K562 (cell line): Measurements from ENCODE around the gene GP1BB. TPM values are rescaled to one million over a fixed set of nuclear protein-coding genes. Genes with fewer than 3 reads are reported as not detected.

Source experiments
- MTA2 ChIP-seq: fragments of 450-650 bp; IDR thresholded peaks from 2 replicates; pipeline ENCODE4 v1.6.1; 2016; ENCODE audit warnings: low read depth
- NR4A1 ChIP-seq, 2 experiments: fragments of 250-450 bp in 1 of 2; fragments of 450-650 bp in 1 of 2; sonication (Bioruptor Pico) in 1 of 2; IDR thresholded peaks; 2 replicates each; pipeline versions ENCODE4 v1.4.0 to v1.6.1; 2016 to 2020; ENCODE audit warnings: mild to moderate bottlenecking in 2 of 2, missing compliant biosample characterization in 1 of 2, missing genetic modification characterization in 1 of 2, moderate library complexity in 1 of 2
- REST ChIP-seq, 2 experiments: fragments of 450-650 bp; formaldehyde crosslinking in 1 of 2; IDR thresholded peaks; 2 replicates each; pipeline versions ENCODE4 v1.4.0 to v1.6.1; 2014 to 2020; ENCODE audit warnings: mild to moderate bottlenecking in 2 of 2, borderline replicate concordance in 1 of 2, low read depth in 1 of 2
- ZNF583 ChIP-seq: fragments of 250-450 bp; sonication (Bioruptor Pico); IDR thresholded peaks from 2 replicates; pipeline ENCODE4 v1.4.0; 2020
- ZNF695 ChIP-seq: fragments of 450-650 bp; formaldehyde crosslinking; IDR thresholded peaks from 2 replicates; pipeline ENCODE4 v1.4.0; 2020; ENCODE audit warnings: mild to moderate bottlenecking, moderate library complexity
- ZNF76 ChIP-seq: fragments of 250-450 bp; sonication (Bioruptor Pico); IDR thresholded peaks from 2 replicates; pipeline ENCODE4 v1.4.0; 2020; ENCODE audit warnings: mild to moderate bottlenecking, moderate library complexity, borderline replicate concordance
- polyA plus RNA-seq, 8 experiments: library from polyadenylated mRNA; depleted of rRNA in 4 of 8; stranded (reverse) in 5 of 8; unstranded in 3 of 8; fragments of >200 nt; fragmentation: Nextera tagmentation in 2 of 8; fragmentation: Illumina TruSeq in 1 of 8; extraction: Ambion mirVana in 2 of 8; extraction: Trizol in 1 of 8; gene quantifications; 2 replicates each; pipeline versions ENCODE4 v1.2.1 to v1.2.3, GENCODE V29; 2011 to 2014; ENCODE audit warnings: inconsistent platforms in 1 of 8, missing spikeins in 1 of 8
- total RNA-seq, 7 experiments: library from RNA; depleted of rRNA in 6 of 7; stranded (reverse); fragments of >200 nt in 6 of 7; fragmentation: Illumina TruSeq in 2 of 7; extraction: Trizol in 2 of 7; gene quantifications; 2 replicates each; pipeline versions ENCODE4 v1.2.1 to v1.2.3, GENCODE V29; 2011 to 2021; ENCODE audit warnings: low replicate concordance in 1 of 7
- TF ChIP-seq, protein P1 (sequence below), 2 experiments: fragments of 450-650 bp in 1 of 2; sonication (generic) in 1 of 2; formaldehyde crosslinking; conservative IDR thresholded peaks; 2 replicates each; pipeline versions ENCODE4 v1.4.0 to v1.8.1; 2020 to 2022; ENCODE audit warnings: mild to moderate bottlenecking in 1 of 2, missing genetic modification reagents in 1 of 2

Gene GP1BB
- total and polyA plus RNA-seq, 9 of the 15 experiments (the other 6 are each of a cell fraction or from before 2014, with no cell fraction given), result 0.69 to 162 (median 2.8) TPM

GRCh38 chr22:19728271-19728670 is 4.9 kb downstream of the GP1BB start (continued):
- TF ChIP-seq REST (IDR thresholded peaks at IDR 0.05; ENCODE audit: borderline replicate concordance), result no peak
- peak; percentile 18; the same call in 1 of the 2 replicates for TF ChIP-seq REST (CRISPR knock-in tag; IDR thresholded peaks at IDR 0.05; ENCODE audit: low read depth)
- TF ChIP-seq NR4A1 (CRISPR knock-in tag; IDR thresholded peaks at IDR 0.05), result peak; percentile 66; the same call in 1 of the 2 replicates
- no peak for TF ChIP-seq NR4A1 (tag; IDR thresholded peaks at IDR 0.05)
- TF ChIP-seq MTA2, result no peak
- peak; percentile 83; the same call in 1 of the 2 replicates for TF ChIP-seq ZNF695 (CRISPR knock-in tag)
- TF ChIP-seq, protein P1, sequence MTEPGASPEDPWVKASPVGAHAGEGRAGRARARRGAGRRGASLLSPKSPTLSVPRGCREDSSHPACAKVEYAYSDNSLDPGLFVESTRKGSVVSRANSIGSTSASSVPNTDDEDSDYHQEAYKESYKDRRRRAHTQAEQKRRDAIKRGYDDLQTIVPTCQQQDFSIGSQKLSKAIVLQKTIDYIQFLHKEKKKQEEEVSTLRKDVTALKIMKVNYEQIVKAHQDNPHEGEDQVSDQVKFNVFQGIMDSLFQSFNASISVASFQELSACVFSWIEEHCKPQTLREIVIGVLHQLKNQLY (CRISPR knock-in tag; conservative IDR thresholded peaks at IDR 0.05), result 0 out of 4 replicates have a peak, but pooled peaks of 1 of the 2 experiments have one; percentile 4
- TF ChIP-seq ZNF583 (CRISPR knock-in tag), result 0 out of 2 replicates have a peak, but pooled peaks have one; percentile 15
- TF ChIP-seq ZNF76, result 0 out of 2 replicates have a peak, but pooled peaks have one; percentile 41
